Neural cell (in vitro differentiated cells): ENCODE results near the gene VKORC1. TPM values are rescaled to one million over a fixed set of nuclear protein-coding genes. Genes with fewer than 3 reads are reported as not detected.
"Not testable (repeated sequence)": the region's sequence is repeated elsewhere in the genome, so short reads cannot be mapped to it uniquely, and the experiment has no call there.

ENCODE experiments used
- H2AFZ ChIP-seq: fragments of 200-600, 300-800 bp; sonication (generic), shearing (Covaris generic); 2 replicates; pipeline ENCODE4 v1.6.0; 2014; ENCODE audit warnings: low read depth, mild to moderate bottlenecking, antibody characterized with exemption, low read length, moderate library complexity
- H3F3A ChIP-seq: fragments of 200-600 bp; shearing (Covaris generic); 2 replicates; pipeline ENCODE4 v1.6.1; 2016; ENCODE audit warnings: mild to moderate bottlenecking, moderate library complexity, mixed read lengths, antibody characterized with exemption, low read length; ENCODE audit not compliant: insufficient read depth, poor library complexity, severe bottlenecking
- H3K27ac ChIP-seq: fragments of 200-600, 300-800 bp; sonication (generic), shearing (Covaris generic); 2 replicates; pipeline ENCODE4 v1.5.1; 2014; ENCODE audit warnings: mild to moderate bottlenecking, low read length, moderate library complexity
- H3K27me3 ChIP-seq: fragments of 300-800, 200-600 bp; sonication (generic), shearing (Covaris generic); 2 replicates; pipeline ENCODE4 v1.6.0; 2014; ENCODE audit warnings: mild to moderate bottlenecking, low read depth, low read length, moderate library complexity; ENCODE audit not compliant: insufficient read depth
- H3K36me3 ChIP-seq: fragments of 300-800, 200-600 bp; sonication (generic), shearing (Covaris generic); 2 replicates; pipeline ENCODE4 v1.5.1; 2014; ENCODE audit warnings: mild to moderate bottlenecking, antibody characterized with exemption, low read length, moderate library complexity; ENCODE audit not compliant: insufficient read depth
- H3K4me2 ChIP-seq: fragments of 300-800, 200-600 bp; sonication (generic), shearing (Covaris generic); 2 replicates; pipeline ENCODE4 v1.6.0; 2014; ENCODE audit warnings: mild to moderate bottlenecking, low read length
- H3K4me3 ChIP-seq: fragments of 300-800, 200-600 bp; sonication (generic), shearing (Covaris generic); 2 replicates; pipeline ENCODE4 v1.5.1; 2014; ENCODE audit warnings: mild to moderate bottlenecking, low read length, moderate library complexity
- H3K79me2 ChIP-seq: fragments of 200-600 bp; shearing (Covaris generic); replicated peaks from 2 replicates; pipeline ENCODE4 v1.6.0; 2014; ENCODE audit warnings: mild to moderate bottlenecking, low read length, moderate library complexity; ENCODE audit not compliant: insufficient read depth
- H3K9ac ChIP-seq: fragments of 300-800, 200-600 bp; sonication (generic), shearing (Covaris generic); 2 replicates; pipeline ENCODE4 v1.6.1; 2016; ENCODE audit warnings: mild to moderate bottlenecking, low read length, mixed read lengths
- H3K9me2 ChIP-seq: fragments of 200-600 bp; shearing (Covaris generic); 2 replicates; pipeline ENCODE4 v1.6.1; 2016; ENCODE audit warnings: mild to moderate bottlenecking, low read length, mixed read lengths; ENCODE audit not compliant: insufficient read depth
- H3K9me3 ChIP-seq: fragments of 200-600, 300-800 bp; sonication (generic), shearing (Covaris generic); 2 replicates; pipeline ENCODE4 v1.6.1; 2016; ENCODE audit warnings: mild to moderate bottlenecking, mixed run types, low read length, moderate library complexity, mixed read lengths
- H4K20me1 ChIP-seq: fragments of 200-600 bp; shearing (Covaris generic); 2 replicates; pipeline ENCODE4 v1.6.1; 2016; ENCODE audit warnings: mild to moderate bottlenecking, mixed run types; ENCODE audit not compliant: insufficient read depth
- CTCF ChIP-seq: fragments of 450-650 bp; IDR thresholded peaks from 2 replicates; pipeline ENCODE4 v1.5.1; 2014; ENCODE audit warnings: antibody characterized with exemption, mild to moderate bottlenecking, moderate library complexity; ENCODE audit not compliant: poor library complexity, severe bottlenecking
- EP300 ChIP-seq: fragments of 450-650 bp; conservative IDR thresholded peaks from 2 replicates; pipeline ENCODE4 v1.6.1; 2014; ENCODE audit warnings: antibody characterized with exemption, mild to moderate bottlenecking, moderate library complexity; ENCODE audit not compliant: poor library complexity, severe bottlenecking
- EZH2 ChIP-seq: fragments of 200-600, 300-800 bp; shearing (Covaris generic), sonication (generic); IDR thresholded peaks from 2 replicates; pipeline ENCODE4 v1.6.1; 2014; ENCODE audit warnings: antibody characterized with exemption, low read length, borderline replicate concordance, mild to moderate bottlenecking; ENCODE audit not compliant: insufficient read depth, poor library complexity, severe bottlenecking
- MXI1 ChIP-seq: fragments of 450-650 bp; conservative IDR thresholded peaks from 2 replicates; pipeline ENCODE4 v1.6.1; 2014; ENCODE audit warnings: antibody characterized with exemption, mild to moderate bottlenecking; ENCODE audit not compliant: poor library complexity, severe bottlenecking
- POLR2AphosphoS5 ChIP-seq: IDR thresholded peaks from 2 replicates; pipeline ENCODE4 v1.6.1; 2012
- RAD21 ChIP-seq: fragments of 450-650 bp; conservative IDR thresholded peaks from 2 replicates; pipeline ENCODE4 v1.6.1; 2014; ENCODE audit warnings: antibody characterized with exemption, mild to moderate bottlenecking, moderate library complexity
- REST ChIP-seq: IDR thresholded peaks from 2 replicates; pipeline ENCODE4 v1.6.1; 2012; ENCODE audit warnings: borderline replicate concordance
- SMC3 ChIP-seq: fragments of 450-650 bp; conservative IDR thresholded peaks from 2 replicates; pipeline ENCODE4 v1.6.1; 2014; ENCODE audit warnings: antibody characterized with exemption, mild to moderate bottlenecking, moderate library complexity; ENCODE audit not compliant: poor library complexity
- TAF1 ChIP-seq: IDR thresholded peaks from 2 replicates; pipeline ENCODE4 v1.6.1; 2012; ENCODE audit warnings: low read depth
- polyA plus RNA-seq: library from polyadenylated mRNA; depleted of rRNA; stranded (reverse); fragments of >200 nt; gene quantifications from 2 replicates; pipeline ENCODE4 v1.2.3, GENCODE V29; 2014

The VKORC1 gene
- polyA plus RNA-seq, 1 donor from 2014 or later = 105 TPM

- no peaks in the 10 kb centered on the region for H3K27me3 ChIP-seq
- no peaks in the 10 kb centered on the region for H4K20me1 ChIP-seq
- H3F3A ChIP-seq = no peaks in the 10 kb centered on the region
- no peaks in the 10 kb centered on the region for H3K9me2 ChIP-seq
- H3K4me2 ChIP-seq = no peak overlapping the region
- H3K9me3 ChIP-seq = no peaks in the 10 kb centered on the region
- no peak overlapping the region for H2AFZ ChIP-seq
- TF ChIP-seq RAD21 = no peak
- no peak for TF ChIP-seq EZH2
- no peak for TF ChIP-seq EP300
- no peak for TF ChIP-seq SMC3
- TF ChIP-seq TAF1 = no peak
- no peak for TF ChIP-seq MXI1
- TF ChIP-seq POLR2AphosphoS5 = no peak
- TF ChIP-seq CTCF = no peak
- no peak for TF ChIP-seq REST
- H3K27ac ChIP-seq = no peak overlapping the region
- no peaks in the 10 kb centered on the region for H3K36me3 ChIP-seq
- no peaks in the 10 kb centered on the region for H3K79me2 ChIP-seq
- H3K4me3 ChIP-seq = peak overlapping the region; percentile 68
- peak overlapping the region; percentile 53 for H3K9ac ChIP-seq
Measured at GRCh38 chr16:31141489-31142108, 47.0 kb upstream of the VKORC1 start.

GRCh38 chr16:31141071-31141469, 46.5 kb upstream of the VKORC1 start:
- not testable (repeated sequence) for H2AFZ ChIP-seq, H3K9ac ChIP-seq, H3F3A ChIP-seq, H3K27ac ChIP-seq, H3K36me3 ChIP-seq, H4K20me1 ChIP-seq, H3K4me2 ChIP-seq, H3K27me3 ChIP-seq, H3K79me2 ChIP-seq, H3K4me3 ChIP-seq, H3K9me3 ChIP-seq, H3K9me2 ChIP-seq
